ENCODE results near the gene PON1.

Gene PON1

DNA sequence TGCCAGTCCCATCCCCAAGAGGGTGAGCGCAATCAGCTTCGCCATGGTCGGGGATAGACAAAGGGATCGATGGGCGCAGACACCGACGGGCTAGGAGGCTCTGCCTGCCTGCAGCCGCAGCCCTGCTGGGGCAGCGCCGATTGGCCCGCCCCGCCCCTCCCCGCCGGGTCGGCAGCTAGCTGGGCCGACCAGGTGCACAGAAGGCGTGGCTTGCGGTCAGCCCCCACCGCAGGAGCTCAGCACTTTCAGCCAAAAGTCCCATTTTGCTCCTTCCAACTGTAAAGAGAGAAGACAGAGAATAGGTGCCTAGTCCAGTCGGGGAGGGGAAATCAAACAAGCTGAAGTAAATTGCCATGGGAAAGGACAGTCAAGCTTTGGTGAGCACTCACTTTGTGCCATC, at the start of gene PON1:
Gene PON1, minus strand, starts transcription at position 102 of the 400 bp plus-strand sequence. Its CDS starts 57 bp downstream, at position 45.
- no peak for DNase-seq (ENCODE audit: low spot score)

DNA sequence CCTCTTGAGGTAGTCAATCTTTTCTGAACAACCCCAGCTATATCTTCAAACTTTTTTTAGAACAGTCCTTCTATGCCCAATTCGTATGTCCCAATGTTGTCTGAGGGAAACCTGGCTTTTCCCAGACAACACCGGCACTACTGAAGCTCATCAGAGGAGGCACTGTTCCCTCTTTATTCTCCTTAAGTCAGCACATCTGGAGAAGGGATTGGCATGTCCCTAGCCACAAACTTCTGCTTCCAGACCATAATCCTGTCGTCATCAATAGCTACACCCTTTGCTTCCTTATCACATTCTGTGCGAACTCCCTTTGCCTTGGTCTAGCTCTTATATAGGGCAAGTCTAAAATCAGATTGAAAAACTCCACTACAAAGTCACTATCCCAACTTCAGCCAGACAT, 49.0 kb upstream of the PON1 start:
- no peak for DNase-seq (ENCODE audit: low spot score)

DNA sequence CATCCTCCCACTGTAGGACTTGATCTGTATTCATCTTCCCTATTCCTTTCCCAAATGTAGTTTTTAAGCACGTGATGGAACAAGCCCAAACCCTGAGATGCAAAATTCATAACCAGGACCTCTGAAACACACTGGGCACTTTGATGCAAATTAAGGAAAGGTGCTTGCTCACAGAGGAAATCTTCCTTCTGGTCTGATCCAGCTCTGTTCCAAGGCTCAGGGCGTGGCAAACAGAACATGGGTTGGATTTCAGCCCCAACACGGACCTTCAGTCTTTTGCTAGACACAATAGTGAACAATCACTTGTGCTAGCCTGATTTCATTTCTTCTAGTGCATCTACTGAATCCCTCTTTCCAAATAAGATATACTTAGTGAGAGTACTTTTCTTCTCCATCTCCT, 43.9 kb upstream of the PON1 start:
- no peak for DNase-seq (ENCODE audit: low spot score)

DNA sequence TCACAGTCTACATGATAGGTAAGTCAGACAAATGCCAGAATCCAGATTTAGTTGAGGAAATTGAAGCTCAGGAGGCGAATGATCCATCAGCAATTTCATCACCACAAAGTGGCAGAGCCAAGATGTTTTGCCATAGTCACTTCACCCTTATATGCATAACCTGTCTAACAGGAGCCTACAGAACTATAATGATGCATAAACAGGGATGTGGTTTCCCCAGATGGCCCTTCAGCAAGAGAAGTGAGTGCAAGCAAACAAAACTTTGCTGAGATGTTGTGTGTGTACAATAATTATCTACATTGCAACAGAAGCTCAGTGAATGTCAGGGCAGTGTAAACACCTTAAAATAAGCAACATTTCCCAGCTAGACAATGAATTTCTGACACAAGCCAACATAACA, 43.3 kb upstream of the PON1 start:
- no peak for DNase-seq (ENCODE audit: low spot score)

DNA sequence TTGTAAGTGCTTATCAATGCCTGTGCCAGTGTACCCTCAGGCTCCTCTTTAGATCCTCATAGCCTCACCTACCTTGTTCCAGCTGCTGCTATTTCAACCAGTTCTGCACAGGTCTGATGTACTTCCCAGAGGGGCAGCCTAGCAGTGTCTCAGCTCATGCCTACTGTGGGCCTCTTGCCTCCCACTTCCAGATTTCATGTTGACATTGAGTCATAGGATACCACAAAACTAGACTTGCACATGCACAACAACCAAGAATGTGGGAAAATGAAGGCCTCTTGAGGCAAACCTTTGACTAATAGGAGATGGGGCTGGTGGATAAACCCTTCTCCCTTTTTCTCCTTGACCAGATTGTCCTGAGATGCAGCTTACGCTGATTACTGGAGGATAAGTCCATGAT, 40.8 kb upstream of the PON1 start:
- no peak for DNase-seq (ENCODE audit: low spot score)

DNA sequence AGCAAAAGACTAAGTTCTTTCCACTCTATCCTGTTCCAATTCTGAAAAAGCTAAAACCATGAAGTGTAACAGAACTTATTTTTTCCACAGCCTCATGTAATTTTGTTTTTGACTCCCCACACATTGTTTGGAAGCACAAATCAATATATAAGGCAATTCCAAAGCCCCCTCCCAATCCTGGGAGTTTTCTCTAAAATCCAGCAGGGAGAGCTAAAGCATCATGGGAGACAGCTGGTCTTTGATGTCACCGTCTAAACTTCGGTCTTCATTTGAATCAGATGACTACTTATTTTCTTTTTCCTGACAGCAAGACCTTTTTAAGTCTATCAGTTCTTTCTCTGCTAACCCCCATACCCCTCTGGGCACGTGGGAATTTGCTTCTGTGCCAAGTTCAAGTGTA, 33.3 kb upstream of the PON1 start:
- DNase-seq (ENCODE audit: low spot score) = no peak

DNA sequence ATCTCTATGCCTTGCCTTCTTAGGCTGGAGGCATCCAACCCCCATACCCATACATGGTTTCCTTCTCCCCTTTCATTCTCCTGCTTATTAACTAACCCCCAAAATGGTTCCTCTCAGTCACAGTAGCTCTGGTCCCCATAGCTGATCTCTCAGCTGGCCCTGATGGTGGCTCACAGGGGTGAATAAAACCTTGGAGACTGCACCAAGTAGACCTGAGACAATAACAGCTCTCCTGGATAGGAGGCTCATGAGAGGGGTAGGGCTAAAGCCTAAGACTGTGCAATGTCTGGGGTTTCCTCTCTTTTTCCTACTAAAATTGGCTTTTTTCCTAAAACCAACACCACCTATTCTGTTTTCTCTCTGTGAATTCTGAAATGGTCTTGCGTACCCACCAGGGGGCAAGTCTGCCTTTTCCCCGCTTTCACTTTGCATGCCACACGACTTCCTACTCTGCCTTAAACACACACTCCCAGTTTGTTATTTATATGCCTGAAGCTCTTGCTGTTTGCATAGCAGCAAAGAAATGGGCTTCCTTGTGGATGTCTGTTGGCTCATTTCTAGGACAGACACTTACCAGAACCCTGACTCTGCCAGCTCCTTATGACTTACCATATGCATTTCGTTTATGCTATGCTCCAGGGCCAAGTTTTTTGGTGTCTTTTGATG, 18.4 kb upstream of the PON1 start:
- DNase-seq (ENCODE audit: low spot score) = no peak

DNA sequence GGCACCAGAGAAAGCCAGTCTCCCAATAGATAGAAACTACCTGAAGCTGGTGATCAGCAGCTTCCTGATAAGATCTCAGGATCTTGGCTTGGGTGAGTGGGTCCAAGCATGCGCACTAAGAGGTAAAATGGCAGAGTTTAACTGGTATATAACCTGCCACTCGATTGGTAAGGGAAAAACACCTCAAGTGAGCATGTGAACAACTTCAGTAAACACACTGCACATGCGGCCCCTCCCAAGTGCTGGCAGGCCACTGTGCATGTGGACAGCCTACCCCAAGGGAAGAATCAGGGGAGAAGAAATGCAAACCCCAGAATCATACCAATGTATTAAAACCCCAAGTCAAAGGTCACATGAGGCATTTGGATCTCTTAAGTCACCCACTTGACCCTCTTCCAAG, 17.7 kb upstream of the PON1 start:
- no peak for DNase-seq (ENCODE audit: low spot score)

DNA sequence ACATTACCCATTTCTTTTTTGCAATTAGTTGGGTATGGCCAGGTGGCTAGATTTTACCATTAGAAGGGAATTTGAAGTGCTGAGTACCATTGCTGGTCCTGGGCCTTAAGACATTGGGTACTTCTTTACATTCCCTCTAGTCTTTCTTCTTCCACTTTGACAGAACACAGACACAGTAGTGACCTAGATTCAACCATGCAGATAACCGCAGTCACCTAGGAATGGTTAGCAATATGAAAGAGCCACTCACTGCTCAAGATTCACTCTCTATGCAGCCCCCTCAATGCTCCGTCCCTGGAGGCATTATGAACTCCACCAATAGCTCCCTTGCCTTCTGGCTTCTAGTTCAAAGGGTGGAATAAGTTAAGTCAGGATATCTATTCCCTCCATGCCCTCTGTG, 16.2 kb upstream of the PON1 start:
- DNase-seq (ENCODE audit: low spot score) = no peak

DNA sequence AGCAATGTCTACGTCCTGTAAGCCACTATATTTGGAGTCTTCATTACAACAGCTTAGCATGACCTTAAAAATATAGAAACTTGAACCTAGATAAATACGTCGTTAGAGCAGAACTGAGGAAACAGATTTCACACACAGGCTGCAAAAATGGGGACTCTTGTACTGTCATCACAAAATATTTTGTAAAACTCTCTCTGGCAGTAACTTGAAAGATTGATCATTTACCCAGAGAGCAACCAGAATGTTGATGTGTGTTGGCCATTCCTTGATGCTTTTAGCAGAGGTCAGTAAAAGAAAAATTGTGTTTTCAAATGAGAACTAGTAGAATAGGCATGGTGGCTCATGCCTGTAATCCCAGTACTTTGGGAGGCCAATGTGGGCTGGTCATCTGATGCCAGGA, 14.5 kb upstream of the PON1 start:
- DNase-seq (ENCODE audit: low spot score) = no peak

DNA sequence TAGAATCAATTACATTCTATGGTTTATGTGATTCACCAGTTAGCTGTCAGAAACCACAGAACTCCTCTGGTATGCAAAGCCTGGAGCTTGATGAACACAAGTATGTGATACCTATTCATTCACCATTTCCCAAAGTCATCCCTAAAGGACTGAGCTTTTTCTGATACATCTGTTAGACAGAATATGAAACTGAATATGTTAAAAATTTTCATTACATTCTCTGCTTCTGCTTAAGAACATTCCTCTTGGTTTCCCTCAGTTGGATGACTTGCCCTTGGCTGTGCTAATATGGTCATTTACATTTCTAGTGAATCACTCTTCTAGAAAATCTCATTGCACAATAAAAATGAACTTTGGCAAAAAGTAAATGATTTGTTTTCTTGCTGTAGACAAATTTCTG, 10.8 kb upstream of the PON1 start:
- no peak for DNase-seq (ENCODE audit: low spot score)

DNA sequence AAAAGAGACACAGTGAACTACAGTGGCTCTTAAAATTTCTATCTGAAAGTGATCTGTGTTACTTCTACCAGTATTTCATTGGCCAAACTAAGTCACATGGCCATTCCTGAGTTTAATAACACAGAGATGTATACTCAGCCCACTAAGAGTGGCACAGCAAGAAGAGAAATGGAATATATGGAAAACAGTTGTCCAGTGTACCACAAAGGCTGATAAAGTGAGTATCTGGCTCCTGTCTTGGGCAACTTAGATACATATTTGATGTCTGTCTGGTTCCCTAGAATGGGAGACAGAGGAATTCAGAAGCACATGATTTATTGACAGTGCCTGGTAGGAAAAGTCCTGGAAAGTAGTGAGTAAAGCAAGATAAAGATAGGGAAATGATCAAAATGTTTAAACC, 10.1 kb upstream of the PON1 start:
- DNase-seq (ENCODE audit: low spot score) = no peak

DNA sequence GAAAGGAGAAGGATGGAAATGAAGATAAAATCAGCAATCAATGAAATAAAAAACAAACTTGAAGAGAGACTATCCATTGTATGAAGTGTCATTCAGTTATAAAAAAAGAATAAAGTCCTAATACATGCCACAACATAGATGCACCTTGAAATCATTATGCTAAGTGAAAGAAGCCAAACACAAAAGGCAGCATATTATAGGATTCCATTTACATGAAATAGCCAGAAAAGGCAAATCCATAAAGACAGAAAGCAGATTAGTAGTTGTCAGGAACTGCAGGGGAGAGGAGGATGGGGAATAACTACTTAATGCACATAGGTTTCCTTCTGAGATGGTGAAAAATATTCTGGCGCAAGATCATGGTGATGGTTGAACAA, 6.6 kb upstream of the PON1 start:
- DNase-seq (ENCODE audit: low spot score) = no peak

DNA sequence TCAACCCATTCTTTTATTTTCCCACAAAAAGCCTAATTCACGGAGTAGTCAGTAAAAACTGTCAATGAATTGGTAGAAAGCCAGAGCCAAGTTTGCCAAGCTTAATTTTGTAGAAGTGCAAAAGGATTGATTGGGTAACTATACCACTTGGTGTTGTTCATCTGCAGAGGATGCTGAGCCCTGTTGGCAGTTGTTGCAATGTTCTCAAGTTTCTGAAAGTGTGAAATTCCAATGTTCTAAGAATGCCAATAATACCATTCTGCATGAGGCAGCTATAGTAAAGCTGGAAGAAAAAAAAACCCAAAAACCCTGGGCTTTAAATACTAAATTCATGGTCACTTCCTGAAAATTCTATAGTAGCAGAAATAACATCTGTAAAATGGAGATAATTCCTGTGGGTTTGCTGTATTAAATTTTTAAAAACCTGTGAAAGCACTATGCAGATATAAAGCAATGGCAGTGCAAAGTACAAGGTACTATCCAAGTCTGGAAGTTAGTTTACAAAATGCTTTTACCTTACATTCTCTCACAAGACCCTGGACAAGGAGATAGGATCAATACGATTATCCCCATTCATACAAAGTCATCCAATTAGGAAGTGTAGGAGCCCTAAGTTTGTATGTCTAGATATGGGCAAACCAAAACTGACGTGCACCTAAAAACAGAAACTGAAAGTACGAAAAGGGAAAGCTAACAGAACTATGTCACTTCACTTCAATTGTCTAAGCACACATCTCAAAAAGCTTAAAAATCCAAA, 6.0 kb upstream of the PON1 start:
- no peak for DNase-seq (ENCODE audit: low spot score)

DNA sequence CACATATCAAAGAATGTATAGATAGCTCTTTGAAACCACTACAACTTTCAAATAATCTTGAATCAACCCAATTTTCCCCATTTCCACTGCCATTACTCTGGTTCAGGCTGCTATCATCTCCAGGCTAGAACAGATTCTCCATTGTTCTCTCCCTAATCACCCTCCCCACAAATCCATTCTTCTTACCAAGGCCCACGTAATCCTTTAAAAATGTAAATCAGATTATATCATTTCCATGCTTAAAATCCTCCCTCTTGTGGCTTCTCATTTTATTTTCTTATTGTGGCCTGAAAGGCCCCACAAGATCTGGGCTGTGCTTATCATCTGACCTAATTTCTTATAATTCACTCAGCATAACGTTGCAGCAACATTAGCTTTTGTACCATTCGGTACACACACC, 3.0 kb upstream of the PON1 start:
- DNase-seq (ENCODE audit: low spot score) = no peak

DNA sequence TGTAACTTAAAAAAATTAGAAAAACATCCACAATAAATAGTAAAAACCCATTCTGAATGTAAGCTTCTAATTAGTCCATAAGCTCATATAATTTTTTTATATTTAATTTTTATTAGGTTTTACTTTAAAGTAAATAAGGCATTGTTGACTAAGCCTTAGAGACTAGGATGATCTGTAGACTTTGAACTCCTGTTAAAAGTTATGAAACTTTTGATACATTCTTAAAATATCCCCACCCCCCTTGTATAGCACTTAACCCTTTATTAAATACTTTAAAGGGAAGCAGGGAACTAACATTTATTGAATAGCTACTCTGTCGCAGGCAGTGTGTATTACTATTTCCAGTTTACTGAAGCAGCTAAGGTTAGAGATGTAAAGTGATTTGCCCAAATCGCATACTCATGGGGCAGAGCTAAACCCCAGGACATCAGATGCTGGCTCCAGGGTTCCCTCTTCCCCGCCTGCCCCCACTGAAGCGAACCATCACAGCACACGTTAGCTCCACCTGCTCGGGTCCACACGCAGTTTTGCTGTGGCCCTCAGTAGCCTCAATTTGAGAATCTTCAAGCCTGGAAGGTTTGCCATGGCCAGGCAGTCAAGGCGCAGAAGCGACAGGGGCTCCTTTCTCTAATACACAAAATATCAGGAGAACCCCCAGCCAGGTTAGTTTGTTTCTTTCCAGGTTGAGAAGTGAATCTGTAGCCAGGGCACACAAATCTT, 762 bp downstream of the PON1 start:
- no peak for DNase-seq (ENCODE audit: low spot score)

DNA sequence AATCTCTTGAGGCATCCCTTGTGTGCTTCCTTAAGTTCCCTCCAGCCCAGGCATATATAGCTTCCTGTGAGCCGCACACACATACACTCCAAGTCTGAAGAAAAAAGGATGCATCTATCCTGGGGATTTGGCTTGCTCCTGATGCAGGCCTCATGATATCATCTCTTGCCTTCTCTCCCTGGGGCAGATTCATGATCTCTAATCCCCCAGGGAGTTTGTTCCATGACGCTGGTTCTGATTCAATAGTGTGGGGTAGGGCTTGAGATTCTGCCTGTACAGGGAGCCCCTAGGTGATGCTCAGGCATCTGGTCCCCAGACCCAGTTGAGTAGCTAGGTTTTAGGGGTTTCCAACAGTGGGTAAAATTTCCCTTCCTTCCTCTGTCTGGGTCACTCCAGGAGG, 1.5 kb downstream of the PON1 start:
- no peak for DNase-seq (ENCODE audit: low spot score)

DNA sequence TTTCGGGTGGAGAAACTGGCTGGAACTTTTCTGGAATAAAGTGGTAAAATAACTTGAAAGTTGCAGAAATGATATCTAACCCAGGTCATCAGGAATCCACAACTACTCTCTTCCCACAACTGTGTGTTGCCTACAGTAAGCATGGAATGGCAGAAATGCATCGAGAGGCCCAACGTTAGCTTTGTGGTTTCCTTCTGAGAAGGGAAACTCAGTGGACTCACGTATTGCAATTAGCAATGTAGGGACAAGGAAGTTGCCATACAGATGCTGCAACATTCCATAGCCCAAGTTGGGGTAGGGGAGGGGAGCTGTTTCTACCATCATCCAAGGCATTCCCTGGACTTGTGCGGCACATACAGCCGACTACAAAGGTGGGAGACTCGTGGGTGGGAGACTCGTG, 1.9 kb downstream of the PON1 start:
- DNase-seq (ENCODE audit: low spot score) = no peak

DNA sequence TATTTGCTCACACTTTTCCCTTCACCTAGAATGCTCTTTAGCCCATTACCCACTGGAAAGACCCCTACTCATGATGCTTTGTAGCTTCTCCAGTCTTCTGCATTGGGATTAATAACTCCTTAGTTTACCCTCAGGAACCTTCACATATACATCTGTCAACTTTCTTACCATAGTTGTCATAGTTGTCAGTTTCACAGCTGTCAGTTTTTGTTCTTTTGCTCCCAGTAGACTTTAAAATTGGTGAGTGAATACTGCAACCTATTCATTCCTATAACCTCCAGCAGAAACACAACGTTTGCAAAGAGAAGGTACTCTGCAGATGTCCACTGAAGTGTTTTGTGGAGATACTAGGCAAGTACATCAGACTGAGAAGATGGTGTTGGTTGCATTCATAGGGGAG, 2.6 kb downstream of the PON1 start:
- no peak for DNase-seq (ENCODE audit: low spot score)

DNA sequence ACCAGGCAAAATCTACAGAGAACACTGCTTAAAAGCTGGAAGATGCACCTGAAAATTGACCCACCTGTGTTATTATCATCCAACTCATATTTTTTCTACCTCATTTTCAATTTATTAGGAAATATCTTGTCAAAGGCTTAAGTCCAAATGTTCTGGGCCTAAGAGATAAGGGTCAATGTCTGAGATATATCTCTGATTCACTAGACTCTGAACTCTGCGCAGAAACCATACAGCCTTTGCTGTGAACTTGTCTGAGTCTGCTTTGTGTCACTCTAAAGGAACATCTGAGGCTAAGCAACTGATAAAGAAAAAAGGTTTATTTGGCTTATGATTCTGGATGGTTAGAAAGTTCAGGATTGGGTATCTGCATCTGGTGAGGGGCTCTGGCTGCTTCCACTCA, 3.7 kb downstream of the PON1 start:
- DNase-seq (ENCODE audit: low spot score) = no peak

DNA sequence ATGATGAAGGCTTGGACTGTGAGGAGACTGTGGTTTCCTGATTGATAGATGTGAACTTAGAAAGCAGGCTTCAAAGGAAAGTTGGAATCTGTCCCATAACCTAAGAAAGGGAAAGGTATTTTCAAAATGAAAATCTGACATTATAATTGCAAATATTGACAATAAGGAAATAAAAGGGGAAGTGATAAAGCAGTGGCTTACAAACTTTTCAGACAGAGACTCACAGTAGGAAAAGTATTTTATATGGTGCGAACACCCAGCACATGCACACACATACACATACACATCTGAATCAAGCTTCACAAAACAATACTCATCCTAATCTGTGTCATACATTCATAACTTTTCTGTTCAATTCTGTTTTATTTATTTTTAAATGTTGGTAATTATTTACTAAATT, 4.8 kb downstream of the PON1 start:
- no peak for DNase-seq (ENCODE audit: low spot score)

DNA sequence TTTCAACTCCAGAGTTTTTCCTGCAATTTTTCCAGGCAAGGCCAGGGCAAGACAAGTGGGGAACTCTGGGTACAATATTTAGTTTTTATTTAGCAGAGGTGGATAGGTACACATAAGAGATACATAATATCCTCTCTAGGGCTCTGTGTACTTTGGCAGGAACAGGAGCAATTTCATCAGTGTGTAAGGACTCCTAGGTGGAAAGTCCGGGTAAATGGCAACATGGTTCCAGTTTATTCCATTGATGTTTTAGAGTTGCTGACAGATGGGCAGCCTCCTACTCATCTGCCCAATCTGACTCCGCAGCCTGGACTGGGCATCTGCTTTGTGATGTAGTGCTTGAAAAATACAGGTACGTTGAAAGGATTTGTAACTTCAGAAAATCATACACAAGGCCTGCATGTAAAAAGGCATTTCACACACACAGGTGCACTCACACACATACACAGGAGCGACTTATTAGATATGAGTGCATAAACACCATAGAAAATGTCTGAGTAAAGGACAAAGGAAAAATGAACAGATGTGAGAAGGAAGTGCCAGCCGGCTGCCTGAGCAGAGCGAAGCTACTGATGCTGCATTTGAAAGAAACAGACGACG, 5.7 kb downstream of the PON1 start:
- no peak for DNase-seq (ENCODE audit: low spot score)

DNA sequence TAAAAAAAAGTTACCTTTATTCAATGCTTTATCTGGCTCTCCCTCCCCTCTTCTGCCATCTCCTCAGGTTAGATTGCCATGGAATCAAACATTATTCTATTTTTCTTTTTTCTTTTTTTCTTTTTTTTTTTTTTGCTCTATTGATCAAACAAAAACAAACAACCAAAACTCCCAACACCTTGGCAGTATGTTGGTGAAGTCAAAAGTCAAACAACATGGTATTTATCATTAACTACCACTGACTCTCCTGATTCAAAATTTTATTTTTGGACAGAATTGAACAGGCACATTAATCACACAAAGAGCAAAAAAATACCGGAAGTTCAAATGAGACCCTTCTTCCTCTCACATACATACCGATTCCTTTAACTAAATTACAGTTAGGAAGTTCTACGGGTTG, 6.4 kb downstream of the PON1 start:
- DNase-seq (ENCODE audit: low spot score) = no peak

All from hepatic stellate cell (primary cell).